A549 (cell line): ENCODE data around the gene PRSS53. TPM values are rescaled to one million over a fixed set of nuclear protein-coding genes. Genes with fewer than 3 reads are reported as not detected.

Experiments
- ATAC-seq, 2 experiments: fragments of 200-7000 bp in 1 of 2; fragments of >200 bp in 1 of 2; cut with Nextera tagmentation in 1 of 2; cut with Tn5 transposase in 1 of 2; 3 replicates each; pipeline versions ENCODE4 v1.8.0 to v1.9.1; 2018 to 2020; ENCODE audit warnings: mild to moderate bottlenecking in 1 of 2, moderate library complexity in 1 of 2
- CTCF ChIA-PET: fragments of 300-600 bp; sonication (Branson Sonifier 250); formaldehyde crosslinking; extraction: SDS; loops from one replicate; lab custom pipeline; 2021; ENCODE audit warnings: antibody characterized with exemption, inconsistent platforms; lab: Yijun Ruan, JAX
- POLR2A ChIA-PET: fragments of 350-600 bp; formaldehyde crosslinking; extraction: SDS; loops from one replicate; lab custom pipeline; 2021; ENCODE audit warnings: antibody characterized with exemption, inconsistent platforms; lab: Yijun Ruan, JAX
- DNase-seq, 2 experiments: peaks; one replicate each; pipeline versions ENCODE4 v3.0.0 to v3.0.0-alpha.2; 2011 to 2016; ENCODE audit warnings: low read depth in 1 of 2, low spot score in 1 of 2
- FAIRE-seq: peaks from 2 replicates; lab custom pipeline; 2011; peaks lifted over from hg19 to GRCh38; lab: Jason Lieb, UNC
- H3K27ac ChIP-seq, 2 experiments: fragments of >200 bp; sonication (Bioruptor Twin); formaldehyde crosslinking; 3 replicates each; pipeline ENCODE4 v1.5.1; 2016 to 2017
- H3K4me1 ChIP-seq: fragments of >200 bp; sonication (Bioruptor Twin); formaldehyde crosslinking; 3 replicates; pipeline ENCODE4 v1.6.1; 2016
- H3K4me2 ChIP-seq: fragments of >200 bp; sonication (Bioruptor Twin); formaldehyde crosslinking; 3 replicates; pipeline ENCODE4 v1.6.1; 2016
- H3K4me3 ChIP-seq: fragments of >200 bp; sonication (Bioruptor Twin); formaldehyde crosslinking; 3 replicates; pipeline ENCODE4 v1.5.1; 2016
- H3K9me3 ChIP-seq: fragments of >200 bp; sonication (Bioruptor Twin); formaldehyde crosslinking; 3 replicates; pipeline ENCODE4 v1.6.1; 2016
- BHLHE40 ChIP-seq: IDR thresholded peaks from 2 replicates; pipeline ENCODE4 v1.6.1; 2012; ENCODE audit warnings: low read depth, low read length, inconsistent platforms
- CEBPB ChIP-seq, 2 experiments: fragments of >200 bp in 1 of 2; sonication (Bioruptor Twin) in 1 of 2; formaldehyde crosslinking in 1 of 2; IDR thresholded peaks; 2 replicates each; pipeline ENCODE4 v1.6.1; 2012 to 2016
- FOSB ChIP-seq: fragments of 250-450 bp; sonication (Bioruptor Pico); IDR thresholded peaks from 2 replicates; pipeline ENCODE4 v1.5.0; 2020; ENCODE audit warnings: mild to moderate bottlenecking, moderate library complexity
- FOSL2 ChIP-seq, 2 experiments: fragments of 450-650 bp in 1 of 2; fragments of >200 bp in 1 of 2; sonication (Bioruptor Twin) in 1 of 2; formaldehyde crosslinking; IDR thresholded peaks; 2 replicates each; pipeline versions ENCODE4 v1.5.0 to v1.6.1; 2016 to 2020; ENCODE audit warnings: mild to moderate bottlenecking in 1 of 2, moderate library complexity in 1 of 2
- GATA3 ChIP-seq: IDR thresholded peaks from 2 replicates; pipeline ENCODE4 v1.6.1; 2012; ENCODE audit warnings: borderline replicate concordance
- KDM1A ChIP-seq: fragments of 200-600 bp; sonication (generic); IDR thresholded peaks from 2 replicates; pipeline ENCODE4 v1.6.1; 2016; ENCODE audit warnings: low read depth, mild to moderate bottlenecking
- MYC ChIP-seq: IDR thresholded peaks from 2 replicates; pipeline ENCODE4 v1.6.1; 2012; ENCODE audit warnings: mild to moderate bottlenecking, inconsistent platforms, low read length, improper control_type of control experiment, borderline replicate concordance
- PHF8 ChIP-seq: fragments of 200-600 bp; sonication (generic); IDR thresholded peaks from 2 replicates; pipeline ENCODE4 v1.6.1; 2016; ENCODE audit warnings: low read depth, mild to moderate bottlenecking, antibody characterized with exemption, moderate library complexity, borderline replicate concordance
- RAD21 ChIP-seq, 2 experiments: fragments of >200 bp in 1 of 2; sonication (Bioruptor Twin) in 1 of 2; formaldehyde crosslinking in 1 of 2; IDR thresholded peaks in 1 of 2; conservative IDR thresholded peaks in 1 of 2; 2 replicates in 1 of 2; 3 replicates in 1 of 2; pipeline ENCODE4 v1.6.1; 2012 to 2018; ENCODE audit warnings: inconsistent platforms in 1 of 2
- RFX5 ChIP-seq: fragments of 450-650 bp; IDR thresholded peaks from 2 replicates; pipeline ENCODE4 v1.7.1; 2014; ENCODE audit warnings: antibody characterized with exemption, mild to moderate bottlenecking, moderate library complexity
- RNF2 ChIP-seq: fragments of 200-600 bp; sonication (generic); IDR thresholded peaks from 2 replicates; pipeline ENCODE4 v1.6.1; 2016; ENCODE audit warnings: low read depth, mild to moderate bottlenecking, antibody characterized with exemption, moderate library complexity, borderline replicate concordance
- SMC3 ChIP-seq: fragments of >200 bp; sonication (Bioruptor Twin); formaldehyde crosslinking; IDR thresholded peaks from 3 replicates; pipeline ENCODE4 v1.6.1; 2018; ENCODE audit warnings: inconsistent platforms
- SREBF2 ChIP-seq: fragments of 450-650 bp; IDR thresholded peaks from 2 replicates; pipeline ENCODE4 v1.6.1; 2014; ENCODE audit warnings: mild to moderate bottlenecking, moderate library complexity
- TFCP2L1 ChIP-seq: fragments of 250-450 bp; sonication (Bioruptor Pico); IDR thresholded peaks from 2 replicates; pipeline ENCODE4 v1.5.0; 2021; ENCODE audit warnings: mild to moderate bottlenecking
- TP53 ChIP-seq: fragments of 250-450 bp; sonication (Bioruptor Pico); IDR thresholded peaks from 2 replicates; pipeline ENCODE4 v1.5.0; 2021; ENCODE audit warnings: mild to moderate bottlenecking, moderate library complexity
- ZC3H11A ChIP-seq: fragments of 450-650 bp; IDR thresholded peaks from 2 replicates; pipeline ENCODE4 v1.6.1; 2014; ENCODE audit warnings: antibody characterized with exemption, mild to moderate bottlenecking
- WGBS: methylation state at CpG from one replicate; pipeline ENCODE4 v1.1.6; 2017; ENCODE audit errors: missing lambda C conversion rate; 5-methylcytosine and 5-hydroxymethylcytosine counted together
- polyA plus RNA-seq, 4 experiments: library from polyadenylated mRNA; depleted of rRNA in 3 of 4; stranded (reverse); fragments of >200 nt; fragmentation: RNase III in 1 of 4; extraction: RNeasy Plus Mini Kit Qiagen cat#74134 plus additional on column Dnase treatment in 1 of 4; gene quantifications; 2 replicates in 3 of 4; 3 replicates in 1 of 4; pipeline ENCODE4 v1.2.3, GENCODE V29; 2011 to 2017
- TF ChIP-seq, protein P1 (sequence below): fragments of >200 bp; sonication (Bioruptor Twin); formaldehyde crosslinking; IDR thresholded peaks from 3 replicates; pipeline ENCODE4 v1.6.1; 2016
- TF ChIP-seq, protein P2 (sequence below): fragments of 250-450 bp; sonication (Bioruptor Pico); IDR thresholded peaks from 2 replicates; pipeline ENCODE4 v1.5.0; 2020; ENCODE audit warnings: low read depth, mild to moderate bottlenecking, moderate library complexity
- TF ChIP-seq, protein P3 (sequence below): fragments of >200 bp; sonication (Bioruptor Twin); formaldehyde crosslinking; IDR thresholded peaks from 2 replicates; pipeline ENCODE4 v1.6.1; 2016
- TF ChIP-seq, protein P4 (sequence below): fragments of 150-350 bp; IDR thresholded peaks from 2 replicates; pipeline ENCODE4 v1.6.1; 2014; ENCODE audit warnings: low read depth, mild to moderate bottlenecking, low read length

Gene PRSS53
- polyA plus RNA-seq, 2 of the 4 experiments (the other 2 are of a cell fraction) = 0.79 to 1.5 TPM

DNA sequence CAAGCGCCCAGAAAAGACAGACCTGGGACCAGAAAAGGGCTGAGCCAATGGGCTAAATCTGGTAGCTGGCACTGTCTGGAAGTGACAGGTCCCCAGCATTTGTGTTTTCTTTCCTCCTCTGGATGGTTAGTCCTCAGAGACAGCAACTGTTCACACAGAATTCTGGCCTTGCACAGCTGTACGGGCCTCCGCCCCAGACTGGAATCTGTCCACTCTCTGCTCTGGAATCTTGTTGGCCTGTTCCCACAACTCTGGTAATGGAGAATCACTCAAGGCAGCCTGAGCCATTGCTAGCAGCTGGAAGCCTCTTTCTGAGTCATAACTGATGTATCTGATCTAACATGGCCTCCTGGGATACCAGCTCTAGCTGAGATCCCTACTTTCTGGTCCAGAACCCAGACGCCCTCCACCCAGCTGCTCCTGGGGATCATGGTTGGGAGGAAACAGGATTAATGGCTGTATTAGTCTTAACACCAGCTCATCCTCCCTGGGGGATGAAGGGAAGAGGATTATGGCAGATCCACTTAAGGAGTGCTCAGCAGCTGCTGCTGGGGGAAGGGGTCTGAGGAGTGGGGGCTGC, 23.8 kb downstream of the PRSS53 start:
- TF ChIP-seq RNF2 = no peak
- no peak for TF ChIP-seq PHF8
- TF ChIP-seq, protein P1, sequence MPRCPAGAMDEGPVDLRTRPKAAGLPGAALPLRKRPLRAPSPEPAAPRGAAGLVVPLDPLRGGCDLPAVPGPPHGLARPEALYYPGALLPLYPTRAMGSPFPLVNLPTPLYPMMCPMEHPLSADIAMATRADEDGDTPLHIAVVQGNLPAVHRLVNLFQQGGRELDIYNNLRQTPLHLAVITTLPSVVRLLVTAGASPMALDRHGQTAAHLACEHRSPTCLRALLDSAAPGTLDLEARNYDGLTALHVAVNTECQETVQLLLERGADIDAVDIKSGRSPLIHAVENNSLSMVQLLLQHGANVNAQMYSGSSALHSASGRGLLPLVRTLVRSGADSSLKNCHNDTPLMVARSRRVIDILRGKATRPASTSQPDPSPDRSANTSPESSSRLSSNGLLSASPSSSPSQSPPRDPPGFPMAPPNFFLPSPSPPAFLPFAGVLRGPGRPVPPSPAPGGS = no peak
- no peak for TF ChIP-seq FOSL2 (IDR thresholded peaks at IDR 0.05)
- TF ChIP-seq FOSL2 (CRISPR knock-in tag; IDR thresholded peaks at IDR 0.05) = peak; percentile 45; the same call in 1 of the 2 replicates
- no peak for TF ChIP-seq RFX5
- TF ChIP-seq MYC = no peak
- Histone ChIP-seq H3K4me3 (no peak overlapping the region), H3K27ac (peak overlapping the region; percentile 70 to 75), H3K4me1 (peaks cover 13% of the 10 kb centered on the region), H3K9me3 (no peaks in the 10 kb centered on the region), H3K4me2 (peak overlapping the region; percentile 58)
- FAIRE-seq = no peak
- POLR2A ChIA-PET = interaction anchor here (1.3 to 1.5 kb wide), 3 partner anchors 9 to 68 kb away, joined by 5 to 11 read pairs (median 6); partner anchors contain the start of genes ZNF646 and ZNF668
- CTCF ChIA-PET = interaction anchor here (1.3 to 6.5 kb wide), 2 partner anchors 9 to 80 kb away, joined by 4 to 58 read pairs; partner anchors contain the start of genes HSD3B7 and ZNF668
- WGBS = 57% methylated on average over 4 of the region's 4 CpGs
- peak; percentile 84 to 86 for ATAC-seq
- peak; percentile 55 to 74 for DNase-seq

DNA sequence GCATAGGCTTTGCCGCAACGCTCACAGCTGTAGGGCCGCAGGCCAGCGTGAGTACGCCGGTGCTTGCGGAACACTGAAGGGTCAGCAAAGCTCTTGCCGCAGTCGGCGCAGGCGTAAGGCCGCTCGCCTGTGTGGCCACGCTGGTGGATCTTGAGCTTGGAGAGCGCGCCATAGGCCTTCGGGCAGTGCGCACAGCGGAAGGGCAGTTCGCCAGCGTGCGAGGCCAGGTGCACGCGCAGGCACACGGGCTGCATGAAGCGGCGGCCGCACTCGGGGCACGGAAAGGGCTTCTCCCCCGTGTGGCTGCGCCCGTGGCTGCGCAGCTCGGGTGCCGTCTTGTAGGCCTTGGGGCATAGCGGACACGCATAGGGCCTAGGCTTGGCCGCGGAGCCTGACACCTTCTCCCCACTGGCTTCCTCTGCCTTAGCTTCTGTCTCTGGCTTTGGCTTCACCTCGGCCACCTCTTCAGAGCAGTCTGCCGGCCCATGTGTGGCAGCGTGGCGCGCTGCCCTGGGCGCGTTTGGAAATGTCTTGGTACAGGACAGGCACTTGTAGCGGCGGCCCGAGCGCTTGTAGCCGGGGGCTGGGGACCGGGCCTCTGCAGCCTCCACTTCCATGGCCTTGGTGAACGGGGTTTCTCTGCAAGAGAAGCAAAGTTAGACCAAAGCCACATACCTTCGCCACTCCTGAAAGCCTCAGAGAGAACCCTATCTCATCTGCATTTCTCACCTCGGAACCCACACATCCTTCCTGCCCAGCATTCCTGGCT, 24.7 kb downstream of the PRSS53 start:
- ChIA-PET CTCF (interaction anchor here (0.9 to 6.5 kb wide), 5 partner anchors 10 to 110 kb away, joined by 3 to 58 read pairs (median 4); partner anchors contain the start of genes HSD3B7 and ZNF668), POLR2A (interaction anchor here (1.0 to 1.5 kb wide), 4 partner anchors 10 to 67 kb away, joined by 3 to 11 read pairs (median 6); partner anchors contain the start of genes ZNF646 and ZNF668)
- TF ChIP-seq, protein P2, sequence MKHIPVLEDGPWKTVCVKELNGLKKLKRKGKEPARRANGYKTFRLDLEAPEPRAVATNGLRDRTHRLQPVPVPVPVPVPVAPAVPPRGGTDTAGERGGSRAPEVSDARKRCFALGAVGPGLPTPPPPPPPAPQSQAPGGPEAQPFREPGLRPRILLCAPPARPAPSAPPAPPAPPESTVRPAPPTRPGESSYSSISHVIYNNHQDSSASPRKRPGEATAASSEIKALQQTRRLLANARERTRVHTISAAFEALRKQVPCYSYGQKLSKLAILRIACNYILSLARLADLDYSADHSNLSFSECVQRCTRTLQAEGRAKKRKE (CRISPR knock-in tag) = no peak
- no peak for TF ChIP-seq SREBF2
- no peak for TF ChIP-seq TFCP2L1 (CRISPR knock-in tag)
- TF ChIP-seq RAD21 (conservative IDR thresholded peaks at IDR 0.05 in 1 of 2, IDR thresholded peaks at IDR 0.05 in 1 of 2) = no peak
- TF ChIP-seq, protein P3, sequence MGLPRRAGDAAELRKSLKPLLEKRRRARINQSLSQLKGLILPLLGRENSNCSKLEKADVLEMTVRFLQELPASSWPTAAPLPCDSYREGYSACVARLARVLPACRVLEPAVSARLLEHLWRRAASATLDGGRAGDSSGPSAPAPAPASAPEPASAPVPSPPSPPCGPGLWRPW = no peak
- no peak for TF ChIP-seq SMC3
- TF ChIP-seq GATA3 = no peak
- TF ChIP-seq CEBPB (IDR thresholded peaks at IDR 0.05) = no peak
- TF ChIP-seq KDM1A = no peak
- no peak for TF ChIP-seq FOSB (CRISPR knock-in tag)
- TF ChIP-seq, protein P1 = no peak
- TF ChIP-seq, protein P4, sequence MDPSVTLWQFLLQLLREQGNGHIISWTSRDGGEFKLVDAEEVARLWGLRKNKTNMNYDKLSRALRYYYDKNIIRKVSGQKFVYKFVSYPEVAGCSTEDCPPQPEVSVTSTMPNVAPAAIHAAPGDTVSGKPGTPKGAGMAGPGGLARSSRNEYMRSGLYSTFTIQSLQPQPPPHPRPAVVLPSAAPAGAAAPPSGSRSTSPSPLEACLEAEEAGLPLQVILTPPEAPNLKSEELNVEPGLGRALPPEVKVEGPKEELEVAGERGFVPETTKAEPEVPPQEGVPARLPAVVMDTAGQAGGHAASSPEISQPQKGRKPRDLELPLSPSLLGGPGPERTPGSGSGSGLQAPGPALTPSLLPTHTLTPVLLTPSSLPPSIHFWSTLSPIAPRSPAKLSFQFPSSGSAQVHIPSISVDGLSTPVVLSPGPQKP = no peak
- no peak for TF ChIP-seq ZC3H11A
- no peak for TF ChIP-seq BHLHE40
- TF ChIP-seq TP53 (CRISPR knock-in tag) = no peak
- Histone ChIP-seq H3K9me3 (no peaks in the 10 kb centered on the region), H3K4me1 (peaks cover 13% of the 10 kb centered on the region), H3K4me2 (0 out of 3 replicates have a peak overlapping the region, but pooled peaks have one; percentile 58), H3K27ac (peak overlapping the region; percentile 70 to 75; a peak in 5 of 6 replicates), H3K4me3 (no peak overlapping the region)
- no peak for DNase-seq
- no peak for FAIRE-seq
- 95% methylated on average over 50 of the region's 56 CpGs for WGBS
- peak in 1 of 2 experiments; percentile 7; a peak in 1 of 6 replicates for ATAC-seq
